GM19043 (cell line): ENCODE results near the gene MAML2.

Experiments
- ATAC-seq: cut with Tn5 transposase; IDR thresholded peaks from one replicate; pipeline ENCODE4 v1.9.1; 2021; ENCODE audit warnings: low read depth; ENCODE audit not compliant: unreplicated experiment

Gene MAML2

DNA sequence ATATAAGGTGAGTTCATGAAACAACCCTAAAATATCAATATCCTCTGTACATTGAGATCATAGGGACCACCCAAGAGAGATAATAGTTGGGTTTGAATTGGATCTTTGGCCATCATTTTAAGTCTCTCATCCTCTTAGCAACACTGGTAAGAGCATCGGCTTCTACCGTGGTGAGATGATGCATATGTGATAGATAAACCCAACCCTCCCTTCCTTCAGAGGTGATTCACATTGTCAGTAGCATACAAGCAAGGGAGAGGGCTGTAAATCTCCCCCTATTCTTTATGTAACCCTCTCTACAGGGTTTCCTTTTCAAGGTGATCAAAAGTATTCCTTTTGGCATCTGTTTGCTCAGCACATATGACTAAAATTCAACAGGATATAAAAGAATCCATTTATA lies 316.7 kb downstream of the MAML2 start:
- no peak for ATAC-seq

DNA sequence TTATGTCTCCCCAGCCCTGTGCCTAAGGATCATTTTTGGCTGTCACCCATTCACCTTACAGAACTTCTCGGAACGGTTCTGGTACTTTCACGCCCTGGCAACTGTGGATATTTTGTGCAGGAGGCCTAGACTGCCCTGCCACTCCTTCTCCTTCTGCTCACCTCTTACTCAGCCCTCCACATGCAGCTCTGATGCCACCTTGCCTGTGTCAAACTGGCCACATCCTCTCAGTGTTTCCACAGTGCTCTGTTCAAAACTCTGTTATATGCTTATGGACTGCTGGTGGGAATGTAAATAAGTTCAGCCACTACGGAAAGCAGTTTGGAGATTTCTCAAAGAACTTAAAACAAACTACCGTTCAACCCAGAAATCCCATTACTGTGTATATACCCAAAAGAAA lies 318.3 kb downstream of the MAML2 start:
- no peak for ATAC-seq

DNA sequence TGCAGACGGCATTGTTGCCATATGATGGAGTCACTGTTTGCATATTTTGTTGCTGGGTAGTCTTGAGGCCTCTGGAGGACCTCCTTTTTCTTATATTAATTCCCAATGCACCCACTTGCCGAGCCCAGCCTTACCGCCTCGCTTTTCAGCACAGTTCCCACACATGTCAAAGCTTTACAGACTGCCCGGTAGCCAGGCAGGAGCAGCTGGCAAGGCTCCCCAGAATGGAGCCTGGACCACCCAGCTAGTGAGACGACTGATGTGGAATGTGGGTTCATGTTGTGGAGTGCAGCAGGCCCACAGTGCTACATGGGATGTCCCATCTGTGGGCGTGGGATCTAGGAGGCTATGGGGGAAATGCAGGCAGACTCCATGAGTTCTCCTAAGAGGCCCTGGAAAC lies 319.7 kb downstream of the MAML2 start:
- ATAC-seq, result no peak

DNA sequence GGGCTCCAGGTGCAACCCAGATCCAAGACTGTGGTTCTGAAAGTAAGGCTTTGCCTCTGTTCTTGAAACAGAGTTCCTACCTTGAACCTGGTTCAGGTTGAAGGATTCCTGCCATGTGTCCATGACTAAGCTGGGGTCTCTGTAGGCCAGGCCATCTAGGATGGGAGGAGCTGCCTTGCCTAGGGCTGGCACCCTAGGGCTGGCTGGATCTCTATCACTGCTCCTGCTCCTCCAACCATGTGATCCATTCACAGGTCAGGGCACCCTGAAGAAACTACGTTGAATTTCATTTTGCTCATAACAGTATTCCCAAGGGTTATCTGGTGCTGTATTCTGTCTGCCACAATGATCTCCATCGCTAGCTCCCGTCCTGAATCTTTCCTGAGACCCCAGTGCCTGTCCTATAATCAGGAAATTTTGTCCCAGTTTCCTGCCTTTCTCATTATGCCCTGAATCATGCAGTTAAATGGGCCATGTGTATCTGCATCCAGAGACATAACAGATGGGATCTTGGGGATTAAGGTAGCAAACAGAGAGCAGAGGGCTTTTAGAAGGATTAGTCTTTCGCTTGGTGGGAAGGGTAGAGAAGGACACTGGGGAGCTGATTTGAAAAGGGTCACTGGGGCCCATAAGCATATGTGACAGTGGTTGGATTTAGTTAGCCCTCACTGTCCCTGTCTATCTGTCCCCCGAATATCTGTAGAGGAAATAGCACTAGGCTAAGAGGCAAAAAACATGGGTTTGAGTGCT lies 320.9 kb downstream of the MAML2 start:
- no peak for ATAC-seq

DNA sequence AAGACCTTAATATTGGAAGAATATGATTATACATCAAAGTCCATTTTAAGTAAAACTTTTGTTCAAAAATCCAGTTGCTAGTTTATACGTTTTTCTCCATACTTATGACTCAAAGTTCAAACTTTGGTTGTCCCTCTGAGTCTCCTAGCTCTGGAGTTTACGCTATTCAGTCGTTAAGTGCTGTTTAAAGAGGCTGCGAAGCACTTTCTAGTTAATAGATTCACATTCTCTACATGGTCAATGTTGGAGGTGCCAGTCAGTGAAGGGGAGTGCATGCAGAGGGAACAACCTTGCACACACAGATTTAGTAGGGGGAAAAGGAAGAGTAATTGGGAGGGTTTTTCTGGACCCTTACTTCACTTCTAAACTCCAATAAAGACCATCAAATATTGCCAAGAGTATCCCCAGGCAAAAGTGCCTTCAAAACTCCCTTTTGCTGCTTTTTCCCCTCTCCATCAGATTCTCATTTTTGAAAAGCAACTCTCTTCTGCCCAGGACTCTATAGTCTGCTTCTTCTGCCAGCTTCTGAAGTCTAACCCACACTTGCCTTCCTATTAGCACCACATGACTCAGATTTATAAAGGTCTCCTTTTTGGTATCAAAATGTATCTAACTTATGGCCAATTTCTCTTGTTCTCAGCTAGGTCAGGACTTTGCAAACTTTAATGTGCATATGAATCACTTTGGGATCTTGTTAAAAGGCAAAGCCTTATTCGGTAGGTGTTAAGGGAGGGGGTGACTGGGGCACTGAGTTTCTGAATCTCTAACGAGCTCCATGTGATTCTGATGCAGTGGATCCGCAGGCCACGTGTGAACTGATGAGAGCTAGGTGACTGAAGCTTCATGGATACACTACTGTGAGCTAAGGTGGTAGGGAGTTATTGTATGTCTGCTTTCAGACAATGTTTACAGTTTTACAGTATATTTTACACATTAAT lies 322.9 kb downstream of the MAML2 start:
- no peak for ATAC-seq

DNA sequence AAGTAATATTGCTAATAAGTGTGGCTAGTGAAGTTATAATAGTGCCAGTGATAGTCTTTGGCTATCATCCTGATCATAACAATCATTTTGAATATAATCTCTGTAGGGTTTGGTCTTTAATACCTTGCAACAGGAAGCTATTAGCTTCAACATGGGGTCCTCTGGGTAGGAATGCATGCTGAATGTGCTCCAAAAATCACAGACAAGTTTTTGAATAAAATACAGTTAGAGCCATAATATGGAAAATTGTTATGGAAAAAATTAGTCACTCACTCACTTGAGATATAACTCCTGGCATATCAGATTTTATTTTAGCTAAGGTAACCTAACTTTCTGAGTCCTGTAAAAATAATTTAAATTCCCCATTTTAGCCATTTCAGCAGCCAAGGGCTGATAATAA lies 323.7 kb downstream of the MAML2 start:
- ATAC-seq, result no peak

DNA sequence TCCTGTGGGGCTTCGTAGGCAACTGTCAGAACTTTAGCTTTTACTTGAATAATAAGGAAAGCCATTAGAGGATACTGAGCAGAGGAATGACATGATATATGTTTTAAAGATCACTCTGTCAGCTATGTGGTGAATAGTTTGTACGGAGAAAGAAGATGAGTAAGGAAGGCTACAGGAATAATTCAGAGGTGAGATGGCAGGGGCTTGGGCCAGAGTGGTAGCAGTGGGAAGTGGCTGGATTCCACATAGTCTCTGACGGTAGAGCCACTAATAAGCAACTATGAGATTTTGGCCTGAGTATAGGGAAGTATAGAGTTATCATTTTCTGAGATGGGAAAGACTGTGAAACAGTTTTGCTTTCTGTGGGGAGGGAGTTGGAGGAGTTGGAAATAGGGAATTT lies 325.1 kb downstream of the MAML2 start:
- ATAC-seq, result no peak

- no peak for ATAC-seq
Measured at GRCh38 chr11:96016978-96017502, 326.0 kb downstream of the MAML2 start.

- no peak for ATAC-seq
Measured at GRCh38 chr11:96015906-96016565, 327.0 kb downstream of the MAML2 start.

- ATAC-seq, result no peak
Measured at GRCh38 chr11:96014217-96014616, 328.8 kb downstream of the MAML2 start.

GRCh38 chr11:96013461-96014213 lies 329.4 kb downstream of the MAML2 start:
- ATAC-seq, result no peak

DNA sequence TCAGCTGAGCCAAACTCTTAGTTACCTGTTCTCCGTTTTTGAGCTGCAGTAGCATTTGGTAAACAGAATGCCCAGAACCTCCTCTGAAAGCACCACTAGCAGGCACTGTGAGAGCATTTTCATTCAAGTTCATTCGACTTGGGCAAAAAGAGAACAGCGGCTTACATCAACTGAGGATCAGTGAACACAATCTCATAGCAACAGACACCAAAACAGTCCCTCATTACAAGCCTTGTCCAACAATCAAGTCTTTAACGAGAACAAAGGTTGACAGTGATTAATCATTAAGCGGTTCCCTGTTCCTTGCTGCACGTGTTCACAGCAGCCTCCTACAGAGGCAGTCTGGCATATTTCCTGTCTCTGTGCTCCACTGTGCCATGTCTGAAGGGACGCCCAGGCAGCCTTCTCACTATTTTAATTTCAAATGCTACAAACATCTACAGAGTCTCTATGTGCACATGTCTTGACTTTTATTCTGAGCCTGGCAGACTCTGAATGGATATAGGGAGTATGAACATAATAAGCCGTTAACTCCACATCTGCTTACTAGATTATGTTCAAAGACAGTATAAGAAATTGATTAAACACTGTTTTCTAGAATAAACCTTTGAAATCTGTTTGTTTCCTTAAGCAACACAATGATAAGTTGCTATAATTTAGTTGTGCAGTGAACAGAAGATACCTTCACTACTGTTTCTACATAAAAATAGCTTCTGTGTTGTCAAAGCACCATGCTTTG lies 330.7 kb downstream of the MAML2 start:
- peak; percentile 85 for ATAC-seq

DNA sequence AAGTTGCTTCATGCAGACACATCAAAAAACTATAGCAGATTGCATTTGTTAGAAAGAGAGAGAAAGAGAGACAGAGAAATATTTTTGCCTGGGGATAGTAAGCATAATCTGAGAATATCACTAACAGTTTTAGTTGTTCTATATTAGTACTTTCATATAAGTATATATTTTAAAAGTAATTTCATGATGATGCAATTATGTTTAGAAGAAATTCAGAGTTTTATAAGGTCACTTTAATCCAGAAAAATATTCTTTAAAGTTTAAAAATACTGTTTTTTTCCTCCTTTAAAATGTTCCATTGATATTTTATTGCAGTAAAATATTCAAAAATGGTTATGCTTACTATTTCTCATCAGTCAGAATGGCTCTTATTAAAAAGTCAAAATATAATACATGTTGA lies 332.3 kb downstream of the MAML2 start:
- ATAC-seq, result no peak

GRCh38 chr11:96008161-96008720 lies 334.8 kb downstream of the MAML2 start:
- ATAC-seq, result no peak

DNA sequence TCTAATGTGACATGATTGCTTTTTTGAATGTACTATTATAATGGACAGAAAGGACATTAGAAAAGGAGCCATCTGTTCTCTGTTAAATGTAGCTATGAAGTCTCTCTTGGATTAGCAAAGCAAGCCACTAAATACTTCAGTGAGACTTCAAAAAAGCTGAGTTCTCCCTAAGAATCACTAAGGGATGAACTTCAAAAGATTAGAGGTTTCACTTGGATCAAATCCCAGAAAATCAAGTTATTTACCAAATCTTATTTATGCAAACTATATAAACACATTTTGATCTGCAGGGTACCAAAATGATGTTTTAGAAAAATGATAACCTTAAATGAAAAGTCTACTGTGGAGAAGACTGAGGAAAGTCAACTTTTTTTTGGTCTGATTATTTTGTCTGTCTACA lies 337.0 kb downstream of the MAML2 start:
- no peak for ATAC-seq

DNA sequence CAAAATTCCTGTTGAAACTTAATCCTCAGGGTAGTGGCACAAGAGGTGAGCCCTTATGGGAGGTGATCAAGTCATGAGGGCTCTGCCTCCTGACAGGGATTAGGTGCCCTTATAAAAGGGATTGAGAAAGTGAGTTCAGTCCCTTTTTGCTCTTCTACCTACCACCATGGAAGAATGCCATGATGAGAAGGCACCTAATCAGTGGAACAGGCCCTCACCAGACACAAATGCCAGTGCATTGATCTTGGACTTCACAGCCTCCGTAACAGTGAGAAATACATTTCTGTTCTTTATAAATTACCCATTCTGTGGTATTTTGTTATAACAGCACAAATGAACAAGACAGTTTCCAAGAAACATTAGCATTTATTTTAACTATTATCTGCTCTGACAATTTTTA lies 338.1 kb downstream of the MAML2 start:
- no peak for ATAC-seq

DNA sequence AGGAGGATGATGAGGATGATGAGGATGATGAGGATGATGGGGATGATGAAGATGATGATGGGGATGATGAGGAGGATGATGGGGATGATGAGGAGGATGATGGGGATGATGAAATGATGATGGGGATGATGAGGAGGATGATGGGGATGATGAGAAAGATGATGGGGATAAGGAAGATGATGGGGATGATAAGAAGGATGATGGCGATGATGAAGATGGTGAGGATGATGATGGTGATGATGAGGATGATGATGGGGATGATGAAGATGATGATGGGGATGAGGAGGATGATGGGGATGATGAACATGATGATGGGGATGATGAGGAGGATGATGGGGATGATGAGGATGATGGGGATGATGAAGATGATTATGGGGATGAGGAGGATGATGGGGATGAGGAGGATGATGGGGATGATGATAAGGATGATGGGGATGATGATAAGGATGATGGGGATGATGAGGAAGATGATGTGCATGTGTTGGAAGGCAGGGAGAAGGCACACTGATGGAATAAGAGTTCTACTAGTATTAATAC lies 340.2 kb downstream of the MAML2 start:
- no peak for ATAC-seq

DNA sequence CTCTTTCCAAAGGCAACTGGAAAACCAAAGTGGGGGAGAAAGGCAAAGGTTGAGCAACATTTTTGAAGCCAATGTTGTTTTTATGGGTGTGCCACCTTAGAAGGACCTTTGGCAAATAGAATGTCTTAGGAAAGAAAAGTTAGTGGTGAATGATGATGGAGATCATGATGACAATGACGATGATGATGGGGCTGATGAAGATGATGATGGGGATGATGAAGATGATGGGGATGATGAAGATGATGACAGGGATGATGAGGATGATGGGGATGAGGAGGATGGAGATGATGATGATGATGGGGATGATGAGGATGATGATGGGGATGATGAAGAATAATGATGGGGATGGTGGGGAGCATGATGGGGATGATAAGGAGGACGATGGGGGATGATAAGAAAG lies 340.7 kb downstream of the MAML2 start:
- no peak for ATAC-seq

DNA sequence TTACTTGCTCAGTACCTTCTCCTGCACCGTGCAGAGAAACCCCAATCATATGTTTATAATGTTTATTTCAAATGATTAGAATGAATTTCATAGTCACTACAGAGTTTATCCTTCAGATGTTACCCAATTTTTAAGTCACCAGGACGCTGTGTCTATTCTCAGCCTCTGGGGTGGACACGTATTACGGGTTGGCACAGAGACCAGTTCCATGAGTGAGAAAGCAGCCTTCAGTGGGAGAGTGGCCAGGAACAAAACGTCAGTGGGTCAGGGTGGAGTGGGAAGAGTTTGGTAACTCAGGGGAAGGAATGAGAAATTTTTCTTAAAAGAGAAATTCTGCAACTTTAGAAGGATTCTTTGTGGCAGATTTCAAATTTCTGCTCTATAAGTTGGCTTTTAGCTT lies 342.0 kb downstream of the MAML2 start:
- no peak for ATAC-seq
